RWPE1 (cell line): ENCODE measurements around the gene DNLZ.

Experiments
- CTCF ChIA-PET: fragments of 350-600 bp; sonication (Branson Sonifier 250); formaldehyde crosslinking; extraction: SDS; loops from one replicate; lab custom pipeline; 2021; lab: Yijun Ruan, JAX
- POLR2A ChIA-PET: fragments of 400-600 bp; formaldehyde crosslinking; extraction: SDS; loops from one replicate; lab custom pipeline; 2020; ENCODE audit warnings: antibody characterized with exemption; ENCODE audit not compliant: low non-redundant PET; lab: Yijun Ruan, JAX
- DNase-seq: peaks from one replicate; pipeline ENCODE4 v3.0.0; 2012; ENCODE audit warnings: low spot score
- H3K27ac ChIP-seq: fragments of 450-650 bp; 2 replicates; pipeline ENCODE4 v1.5.1; 2017
- TF ChIP-seq, protein P1 (sequence below): fragments of 450-650 bp; conservative IDR thresholded peaks from 2 replicates; pipeline ENCODE4 v1.5.1; 2017; ENCODE audit warnings: low read depth, mild to moderate bottlenecking

DNLZ gene

DNA sequence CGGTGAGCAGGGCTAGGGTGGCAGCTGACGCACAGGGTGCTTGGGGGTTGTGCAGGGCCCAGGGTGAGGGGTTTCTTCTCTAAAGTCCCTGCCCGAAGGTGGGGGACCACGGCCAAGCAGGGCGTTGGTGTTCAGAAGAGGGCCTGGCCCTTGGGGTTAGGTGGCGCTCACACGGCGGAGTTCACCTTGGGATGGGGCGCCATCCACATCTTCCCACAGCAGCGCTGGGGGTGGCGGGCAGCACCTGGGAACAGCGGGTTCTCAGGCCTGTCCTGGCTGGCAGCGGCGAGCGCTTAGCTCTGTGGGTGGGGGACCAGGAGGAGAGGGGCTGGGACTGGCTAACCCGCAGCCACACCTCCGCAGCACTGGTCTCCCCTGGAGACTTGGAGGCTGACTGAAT is 30.1 kb downstream of the DNLZ start:
- no peak overlapping the region for H3K27ac ChIP-seq
- TF ChIP-seq, protein P1, sequence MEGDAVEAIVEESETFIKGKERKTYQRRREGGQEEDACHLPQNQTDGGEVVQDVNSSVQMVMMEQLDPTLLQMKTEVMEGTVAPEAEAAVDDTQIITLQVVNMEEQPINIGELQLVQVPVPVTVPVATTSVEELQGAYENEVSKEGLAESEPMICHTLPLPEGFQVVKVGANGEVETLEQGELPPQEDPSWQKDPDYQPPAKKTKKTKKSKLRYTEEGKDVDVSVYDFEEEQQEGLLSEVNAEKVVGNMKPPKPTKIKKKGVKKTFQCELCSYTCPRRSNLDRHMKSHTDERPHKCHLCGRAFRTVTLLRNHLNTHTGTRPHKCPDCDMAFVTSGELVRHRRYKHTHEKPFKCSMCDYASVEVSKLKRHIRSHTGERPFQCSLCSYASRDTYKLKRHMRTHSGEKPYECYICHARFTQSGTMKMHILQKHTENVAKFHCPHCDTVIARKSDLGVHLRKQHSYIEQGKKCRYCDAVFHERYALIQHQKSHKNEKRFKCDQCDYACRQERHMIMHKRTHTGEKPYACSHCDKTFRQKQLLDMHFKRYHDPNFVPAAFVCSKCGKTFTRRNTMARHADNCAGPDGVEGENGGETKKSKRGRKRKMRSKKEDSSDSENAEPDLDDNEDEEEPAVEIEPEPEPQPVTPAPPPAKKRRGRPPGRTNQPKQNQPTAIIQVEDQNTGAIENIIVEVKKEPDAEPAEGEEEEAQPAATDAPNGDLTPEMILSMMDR, result no peak
- no peak for DNase-seq
- ChIA-PET CTCF (no interaction called here), POLR2A (no interaction called here)

DNA sequence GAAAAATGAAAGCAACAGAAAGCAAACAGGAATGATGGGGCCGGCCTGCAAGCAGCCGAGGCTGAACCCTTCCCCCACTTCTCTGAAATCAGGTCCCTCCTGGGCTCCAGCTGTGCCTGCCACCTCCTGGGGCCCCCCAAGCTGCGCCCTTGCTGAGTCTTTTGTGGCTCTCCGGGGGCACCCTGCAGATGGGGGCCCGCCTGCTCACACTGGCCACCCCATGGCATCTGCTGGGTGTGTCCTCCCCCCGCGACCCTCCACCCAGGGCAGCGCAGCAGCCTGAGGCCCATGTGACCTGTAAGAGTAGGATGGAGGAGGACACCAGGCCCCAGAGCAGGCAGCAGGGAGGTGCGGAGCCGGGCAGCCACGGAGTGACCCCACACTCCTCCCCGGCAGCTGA is 30.5 kb downstream of the DNLZ start:
- ChIA-PET CTCF (no interaction called here), POLR2A (no interaction called here)
- H3K27ac ChIP-seq, result no peak overlapping the region
- DNase-seq, result no peak
- TF ChIP-seq, protein P1, result no peak

DNA sequence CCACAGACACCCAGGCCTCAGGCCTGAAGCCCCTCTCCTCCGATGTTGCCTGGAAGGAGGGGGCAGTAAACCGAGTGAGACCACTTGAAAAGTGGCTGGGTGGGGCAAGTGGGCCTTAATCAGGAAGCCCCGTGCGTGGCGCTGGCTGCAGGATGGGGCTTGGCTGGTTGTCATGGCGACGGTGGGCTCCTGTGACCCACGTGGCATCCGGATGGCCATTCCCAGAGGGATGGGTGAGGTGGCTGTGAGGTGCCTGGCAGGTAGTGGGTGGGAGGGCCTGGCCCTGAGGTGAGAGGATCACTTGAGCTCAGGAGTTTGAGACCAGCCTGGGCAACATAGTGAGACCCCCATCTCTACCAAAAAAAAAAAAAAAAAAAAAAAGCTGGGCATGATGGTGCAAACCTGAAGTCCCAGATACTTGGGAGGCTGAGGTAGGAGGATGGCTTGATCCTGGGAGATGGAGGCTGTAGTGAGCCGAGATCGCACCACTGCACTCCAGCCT is 31.0 kb downstream of the DNLZ start:
- CTCF ChIA-PET, result interaction anchor here (0.7 kb wide), 1 partner anchor 170 kb away, joined by 4 read pairs; no protein-coding TSS in a partner anchor

DNA sequence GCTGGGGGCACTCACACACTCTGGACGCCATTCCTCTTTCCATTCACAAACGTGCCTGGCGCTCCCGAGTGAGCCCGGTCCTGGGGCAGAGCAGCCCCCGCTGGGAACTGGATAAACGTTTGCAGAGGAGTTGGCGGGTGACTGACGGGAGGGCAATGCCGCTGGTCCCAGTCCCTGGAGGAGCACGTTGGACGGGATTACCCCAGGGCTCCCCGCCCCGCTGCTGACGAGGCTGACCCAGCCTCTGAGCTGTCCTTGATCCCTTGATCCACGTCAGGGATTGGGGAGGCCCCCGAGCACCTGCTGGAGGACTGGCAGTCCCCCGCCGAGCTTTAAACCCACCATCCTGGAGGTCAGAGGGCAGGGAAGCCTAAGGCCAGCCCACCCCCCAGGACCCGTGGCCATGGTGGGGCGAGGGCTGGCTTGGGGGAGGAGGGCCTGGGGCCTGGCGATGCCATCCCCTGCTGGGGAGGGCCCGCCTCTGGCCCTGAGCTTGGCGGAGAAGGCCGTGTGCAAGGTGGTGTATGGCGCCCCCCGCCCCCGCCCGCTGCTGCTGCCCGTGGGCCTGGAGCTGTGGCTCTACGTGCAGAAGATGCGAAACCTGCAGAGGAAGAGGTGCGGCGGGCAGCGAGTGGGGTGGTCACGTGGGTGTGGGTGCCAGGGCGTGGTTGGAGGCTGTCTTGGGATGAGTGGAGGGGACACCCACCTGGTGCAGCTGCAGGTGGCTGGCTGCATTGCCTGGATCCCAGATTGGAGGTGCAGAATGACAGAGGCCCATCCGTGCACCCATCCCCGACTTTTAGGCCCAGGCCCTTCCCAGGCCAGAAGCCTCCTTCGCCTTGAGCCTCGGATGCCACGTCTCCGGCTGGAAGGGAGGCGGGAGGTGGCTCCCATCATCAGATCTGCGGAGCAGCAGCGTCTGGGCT is 31.7 kb downstream of the DNLZ start:
- POLR2A ChIA-PET, result no interaction called here
- TF ChIP-seq, protein P1, result no peak
- no peak for DNase-seq
- CTCF ChIA-PET, result interaction anchor here (0.6 to 1.9 kb wide), 5 partner anchors 8 to 287 kb away, joined by 4 to 6 read pairs (median 4); partner anchors contain the start of gene DNLZ
- H3K27ac ChIP-seq, result no peak overlapping the region

More for the DNA sequence above, 31.0 kb downstream of the DNLZ start:
- TF ChIP-seq, protein P1, result no peak
- POLR2A ChIA-PET, result no interaction called here
- DNase-seq, result no peak
- no peak overlapping the region for H3K27ac ChIP-seq

DNA sequence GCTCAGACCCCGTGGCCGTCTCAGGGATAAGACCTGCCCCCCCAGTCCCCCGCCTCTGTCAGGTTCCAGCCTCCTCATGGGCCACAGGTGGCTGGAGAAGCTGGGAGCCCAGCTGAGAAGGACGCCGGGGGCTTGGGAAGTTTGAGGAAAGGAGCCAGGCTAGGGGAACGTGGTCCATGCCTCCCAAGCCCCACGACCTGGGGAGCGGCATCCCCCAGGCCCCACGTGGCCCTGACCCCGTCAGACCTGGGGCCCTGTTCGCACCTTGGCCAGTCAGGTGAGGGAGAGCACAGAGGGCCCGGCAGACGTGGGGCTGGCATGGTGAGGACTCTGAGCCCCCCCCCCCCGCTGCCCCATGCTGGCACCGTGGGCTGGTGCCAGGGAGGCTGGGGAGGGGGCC is 32.5 kb downstream of the DNLZ start:
- H3K27ac ChIP-seq, result no peak overlapping the region
- CTCF ChIA-PET, result interaction anchor here (1.0 to 1.9 kb wide), 3 partner anchors 8 to 19 kb away, joined by 3 to 6 read pairs (median 4); no protein-coding TSS in a partner anchor
- no peak for DNase-seq
- POLR2A ChIA-PET, result no interaction called here
- TF ChIP-seq, protein P1, result no peak

DNA sequence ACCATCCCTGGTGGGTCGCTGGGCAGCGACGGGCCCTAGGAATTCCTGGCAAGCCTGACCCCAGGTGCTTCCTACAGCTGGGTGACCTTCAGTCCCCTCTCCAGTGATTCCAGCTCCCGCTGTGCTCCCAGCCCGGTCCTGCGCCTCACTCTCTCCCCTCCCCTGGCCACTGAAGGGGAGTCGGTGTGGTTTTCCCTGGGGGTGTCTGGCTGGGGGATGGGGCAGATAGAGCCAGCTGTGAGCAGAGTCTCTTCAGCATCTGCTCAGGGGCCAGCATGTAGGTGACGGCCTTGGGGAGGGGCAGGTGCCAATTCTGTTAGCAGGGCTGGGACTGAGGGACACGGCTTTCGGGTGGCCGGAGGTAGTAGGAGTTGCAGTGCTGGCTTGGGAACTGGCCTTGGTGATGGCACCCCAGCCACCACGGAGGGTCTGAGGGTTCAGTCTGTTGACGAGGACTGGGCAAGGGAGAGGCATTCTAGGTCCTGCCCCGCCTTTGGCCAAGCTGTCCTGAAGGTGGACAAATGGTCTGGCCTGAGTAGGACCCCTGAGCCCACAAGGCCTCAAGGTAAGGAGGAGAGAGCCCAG is 33.0 kb downstream of the DNLZ start:
- ChIA-PET POLR2A (no interaction called here), CTCF (interaction anchor here (1.0 to 1.9 kb wide), 3 partner anchors 9 to 18 kb away, joined by 3 to 6 read pairs (median 4); no protein-coding TSS in a partner anchor)
- DNase-seq, result no peak
- TF ChIP-seq, protein P1, result no peak
- no peak overlapping the region for H3K27ac ChIP-seq
